Measurements from ENCODE around the gene GDA.

DNA sequence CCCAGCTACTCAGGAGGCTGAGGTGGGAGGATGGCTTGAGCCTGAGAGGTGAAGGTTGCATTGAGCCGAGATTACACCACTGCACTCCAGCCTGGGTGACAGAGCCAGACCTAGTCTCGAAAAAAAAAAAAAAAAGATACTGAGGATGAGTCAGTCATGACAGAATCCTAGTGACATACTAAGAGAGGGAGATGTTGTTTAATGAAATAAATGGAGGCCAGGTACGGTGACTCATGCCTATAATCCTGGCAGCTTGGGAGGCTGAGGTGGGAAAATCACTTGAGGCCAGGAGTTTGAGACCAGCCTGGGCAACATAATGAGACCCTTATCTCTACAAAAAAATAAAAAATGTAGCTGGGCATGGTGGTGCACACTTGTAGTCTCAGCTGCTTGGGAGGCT is 108.6 kb downstream of the GDA start:
- TF ChIP-seq, protein P1, sequence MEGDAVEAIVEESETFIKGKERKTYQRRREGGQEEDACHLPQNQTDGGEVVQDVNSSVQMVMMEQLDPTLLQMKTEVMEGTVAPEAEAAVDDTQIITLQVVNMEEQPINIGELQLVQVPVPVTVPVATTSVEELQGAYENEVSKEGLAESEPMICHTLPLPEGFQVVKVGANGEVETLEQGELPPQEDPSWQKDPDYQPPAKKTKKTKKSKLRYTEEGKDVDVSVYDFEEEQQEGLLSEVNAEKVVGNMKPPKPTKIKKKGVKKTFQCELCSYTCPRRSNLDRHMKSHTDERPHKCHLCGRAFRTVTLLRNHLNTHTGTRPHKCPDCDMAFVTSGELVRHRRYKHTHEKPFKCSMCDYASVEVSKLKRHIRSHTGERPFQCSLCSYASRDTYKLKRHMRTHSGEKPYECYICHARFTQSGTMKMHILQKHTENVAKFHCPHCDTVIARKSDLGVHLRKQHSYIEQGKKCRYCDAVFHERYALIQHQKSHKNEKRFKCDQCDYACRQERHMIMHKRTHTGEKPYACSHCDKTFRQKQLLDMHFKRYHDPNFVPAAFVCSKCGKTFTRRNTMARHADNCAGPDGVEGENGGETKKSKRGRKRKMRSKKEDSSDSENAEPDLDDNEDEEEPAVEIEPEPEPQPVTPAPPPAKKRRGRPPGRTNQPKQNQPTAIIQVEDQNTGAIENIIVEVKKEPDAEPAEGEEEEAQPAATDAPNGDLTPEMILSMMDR (IDR thresholded peaks at IDR 0.05; ENCODE audit: low read depth, low read length, missing input control): no peak
- TF ChIP-seq RAD21 (IDR thresholded peaks at IDR 0.05): no peak
- TF ChIP-seq, protein P2, sequence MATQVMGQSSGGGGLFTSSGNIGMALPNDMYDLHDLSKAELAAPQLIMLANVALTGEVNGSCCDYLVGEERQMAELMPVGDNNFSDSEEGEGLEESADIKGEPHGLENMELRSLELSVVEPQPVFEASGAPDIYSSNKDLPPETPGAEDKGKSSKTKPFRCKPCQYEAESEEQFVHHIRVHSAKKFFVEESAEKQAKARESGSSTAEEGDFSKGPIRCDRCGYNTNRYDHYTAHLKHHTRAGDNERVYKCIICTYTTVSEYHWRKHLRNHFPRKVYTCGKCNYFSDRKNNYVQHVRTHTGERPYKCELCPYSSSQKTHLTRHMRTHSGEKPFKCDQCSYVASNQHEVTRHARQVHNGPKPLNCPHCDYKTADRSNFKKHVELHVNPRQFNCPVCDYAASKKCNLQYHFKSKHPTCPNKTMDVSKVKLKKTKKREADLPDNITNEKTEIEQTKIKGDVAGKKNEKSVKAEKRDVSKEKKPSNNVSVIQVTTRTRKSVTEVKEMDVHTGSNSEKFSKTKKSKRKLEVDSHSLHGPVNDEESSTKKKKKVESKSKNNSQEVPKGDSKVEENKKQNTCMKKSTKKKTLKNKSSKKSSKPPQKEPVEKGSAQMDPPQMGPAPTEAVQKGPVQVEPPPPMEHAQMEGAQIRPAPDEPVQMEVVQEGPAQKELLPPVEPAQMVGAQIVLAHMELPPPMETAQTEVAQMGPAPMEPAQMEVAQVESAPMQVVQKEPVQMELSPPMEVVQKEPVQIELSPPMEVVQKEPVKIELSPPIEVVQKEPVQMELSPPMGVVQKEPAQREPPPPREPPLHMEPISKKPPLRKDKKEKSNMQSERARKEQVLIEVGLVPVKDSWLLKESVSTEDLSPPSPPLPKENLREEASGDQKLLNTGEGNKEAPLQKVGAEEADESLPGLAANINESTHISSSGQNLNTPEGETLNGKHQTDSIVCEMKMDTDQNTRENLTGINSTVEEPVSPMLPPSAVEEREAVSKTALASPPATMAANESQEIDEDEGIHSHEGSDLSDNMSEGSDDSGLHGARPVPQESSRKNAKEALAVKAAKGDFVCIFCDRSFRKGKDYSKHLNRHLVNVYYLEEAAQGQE (IDR thresholded peaks at IDR 0.05): no peak
- TF ChIP-seq, protein P3, sequence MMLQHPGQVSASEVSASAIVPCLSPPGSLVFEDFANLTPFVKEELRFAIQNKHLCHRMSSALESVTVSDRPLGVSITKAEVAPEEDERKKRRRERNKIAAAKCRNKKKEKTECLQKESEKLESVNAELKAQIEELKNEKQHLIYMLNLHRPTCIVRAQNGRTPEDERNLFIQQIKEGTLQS (IDR thresholded peaks at IDR 0.05): no peak
- TF ChIP-seq TAF1 (conservative IDR thresholded peaks at IDR 0.05): no peak
- no peak for TF ChIP-seq RXRA (IDR thresholded peaks at IDR 0.05)
- no peak for TF ChIP-seq YY1 (IDR thresholded peaks at IDR 0.05)
- no peak for TF ChIP-seq EGR1 (IDR thresholded peaks at IDR 0.05; ENCODE audit: low read depth in 2 of 2)
